ENCODE data around the gene SNX5. TPM values are rescaled to one million over a fixed set of nuclear protein-coding genes. Genes with fewer than 3 reads are reported as not detected.

Gene SNX5
- total and polyA plus RNA-seq, 2 of the 13 experiments (the other 11 are each of a cell fraction or from before 2014, with no cell fraction given), result 664 to 1,040 TPM

DNA sequence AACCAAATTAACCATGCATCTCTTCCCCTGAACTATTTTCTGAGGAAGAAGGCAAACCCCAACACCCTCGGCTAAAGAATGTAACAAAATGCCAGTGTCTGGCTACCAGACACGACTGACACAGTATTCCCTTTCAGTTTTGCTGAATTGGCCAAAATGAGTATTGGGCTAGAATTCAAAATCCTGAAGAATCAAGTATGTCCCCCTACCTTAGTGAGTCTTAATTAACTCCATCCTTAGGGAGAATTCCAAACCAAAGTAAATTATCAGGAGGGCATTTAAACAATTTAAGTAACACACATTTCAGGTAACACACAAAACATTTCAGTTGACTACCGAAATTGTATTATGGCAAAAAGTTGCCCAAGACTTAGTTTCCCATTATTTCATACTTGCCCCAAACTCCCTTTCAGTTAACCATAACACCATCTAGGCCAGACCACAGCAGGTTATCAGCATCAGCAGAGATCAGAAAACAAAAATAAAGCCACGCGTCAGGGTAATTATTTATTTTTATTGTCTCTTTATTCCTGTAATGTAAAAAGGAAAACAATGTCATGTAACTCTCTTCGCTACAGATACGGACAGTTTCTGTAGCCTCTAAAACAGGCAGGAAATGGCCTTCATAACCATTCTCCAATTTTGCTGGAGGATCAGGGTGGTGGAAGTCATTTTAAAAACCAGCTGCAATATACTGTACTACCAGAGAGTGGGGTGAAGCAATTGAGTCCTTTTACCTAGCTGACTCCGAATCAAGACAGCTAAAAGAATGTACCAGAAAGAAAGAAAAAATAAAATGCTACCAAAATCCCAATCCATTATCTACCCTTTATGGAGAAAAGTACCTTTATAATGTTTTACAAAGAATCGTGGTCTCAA is 1.9 kb downstream of the SNX5 start (continued):
- no peak for TF ChIP-seq REPIN1 (CRISPR knock-in tag; IDR thresholded peaks at IDR 0.05; ENCODE audit: borderline replicate concordance, low read depth)
- TF ChIP-seq ZNF780A (CRISPR knock-in tag; IDR thresholded peaks at IDR 0.05), result no peak
- TF ChIP-seq SPEN (CRISPR knock-in tag; IDR thresholded peaks at IDR 0.05; ENCODE audit: low read depth), result no peak
- TF ChIP-seq, protein P1, sequence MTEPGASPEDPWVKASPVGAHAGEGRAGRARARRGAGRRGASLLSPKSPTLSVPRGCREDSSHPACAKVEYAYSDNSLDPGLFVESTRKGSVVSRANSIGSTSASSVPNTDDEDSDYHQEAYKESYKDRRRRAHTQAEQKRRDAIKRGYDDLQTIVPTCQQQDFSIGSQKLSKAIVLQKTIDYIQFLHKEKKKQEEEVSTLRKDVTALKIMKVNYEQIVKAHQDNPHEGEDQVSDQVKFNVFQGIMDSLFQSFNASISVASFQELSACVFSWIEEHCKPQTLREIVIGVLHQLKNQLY (CRISPR knock-in tag; IDR thresholded peaks at IDR 0.05), result no peak
- no peak for TF ChIP-seq NR2F2 (IDR thresholded peaks at IDR 0.05; ENCODE audit: borderline replicate concordance, low read depth)
- no peak for TF ChIP-seq KLF13 (CRISPR knock-in tag; IDR thresholded peaks at IDR 0.05)
- TF ChIP-seq SIN3A (IDR thresholded peaks at IDR 0.05; ENCODE audit: borderline replicate concordance, low read depth, low read length), result no peak; the same call in 1 of the 2 replicates
- TF ChIP-seq EP300 (IDR thresholded peaks at IDR 0.05; ENCODE audit: low read depth in 2 of 2, low read length in 2 of 2), result no peak
- no peak for TF ChIP-seq EP300 (CRISPR knock-in tag; IDR thresholded peaks at IDR 0.05; ENCODE audit: borderline replicate concordance)
- no peak for TF ChIP-seq MED1 (CRISPR knock-in tag; IDR thresholded peaks at IDR 0.05)
- no peak for TF ChIP-seq KMT2A (CRISPR knock-in tag; IDR thresholded peaks at IDR 0.05)
- TF ChIP-seq ZKSCAN5 (CRISPR knock-in tag; IDR thresholded peaks at IDR 0.05), result no peak
- no peak for TF ChIP-seq DNMT1 (CRISPR knock-in tag; IDR thresholded peaks at IDR 0.05)
- TF ChIP-seq NCOA2 (CRISPR knock-in tag; IDR thresholded peaks at IDR 0.05), result no peak; the same call in 1 of the 2 replicates
- TF ChIP-seq PLRG1 (conservative IDR thresholded peaks at IDR 0.05), result no peak
- TF ChIP-seq ZNF879 (CRISPR knock-in tag; IDR thresholded peaks at IDR 0.05), result no peak
- TF ChIP-seq, protein P2, sequence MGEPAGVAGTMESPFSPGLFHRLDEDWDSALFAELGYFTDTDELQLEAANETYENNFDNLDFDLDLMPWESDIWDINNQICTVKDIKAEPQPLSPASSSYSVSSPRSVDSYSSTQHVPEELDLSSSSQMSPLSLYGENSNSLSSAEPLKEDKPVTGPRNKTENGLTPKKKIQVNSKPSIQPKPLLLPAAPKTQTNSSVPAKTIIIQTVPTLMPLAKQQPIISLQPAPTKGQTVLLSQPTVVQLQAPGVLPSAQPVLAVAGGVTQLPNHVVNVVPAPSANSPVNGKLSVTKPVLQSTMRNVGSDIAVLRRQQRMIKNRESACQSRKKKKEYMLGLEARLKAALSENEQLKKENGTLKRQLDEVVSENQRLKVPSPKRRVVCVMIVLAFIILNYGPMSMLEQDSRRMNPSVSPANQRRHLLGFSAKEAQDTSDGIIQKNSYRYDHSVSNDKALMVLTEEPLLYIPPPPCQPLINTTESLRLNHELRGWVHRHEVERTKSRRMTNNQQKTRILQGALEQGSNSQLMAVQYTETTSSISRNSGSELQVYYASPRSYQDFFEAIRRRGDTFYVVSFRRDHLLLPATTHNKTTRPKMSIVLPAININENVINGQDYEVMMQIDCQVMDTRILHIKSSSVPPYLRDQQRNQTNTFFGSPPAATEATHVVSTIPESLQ (CRISPR knock-in tag; conservative IDR thresholded peaks at IDR 0.05), result no peak
- TF ChIP-seq KLF12 (CRISPR knock-in tag; IDR thresholded peaks at IDR 0.05; ENCODE audit: borderline replicate concordance), result peak; percentile 14; the same call in 1 of the 2 replicates
- no peak for TF ChIP-seq BCLAF1 (IDR thresholded peaks at IDR 0.05)
- no peak; the same call in 1 of the 2 replicates for TF ChIP-seq THAP8 (CRISPR knock-in tag; IDR thresholded peaks at IDR 0.05; ENCODE audit: borderline replicate concordance)
- no peak for TF ChIP-seq NR3C1 (CRISPR knock-in tag; IDR thresholded peaks at IDR 0.05)
- no peak for TF ChIP-seq NR2F1 (CRISPR knock-in tag; IDR thresholded peaks at IDR 0.05)
- no peak for TF ChIP-seq SRY (CRISPR knock-in tag; IDR thresholded peaks at IDR 0.05)
- TF ChIP-seq JDP2 (CRISPR knock-in tag; IDR thresholded peaks at IDR 0.05; ENCODE audit: borderline replicate concordance), result no peak
- TF ChIP-seq SRF (IDR thresholded peaks at IDR 0.05; ENCODE audit: low read depth, low read length), result no peak
